GM12873 (cell line): ENCODE results near the gene ILK.

Experiments used
- CTCF ChIP-seq: IDR thresholded peaks from 2 replicates; pipeline ENCODE4 v1.5.1; 2012; ENCODE audit warnings: low read depth, mild to moderate bottlenecking, moderate library complexity, low read length, control low read depth; ENCODE audit not compliant: insufficient read depth; ENCODE audit errors: missing control alignments

Gene ILK

GRCh38 chr11:6632116-6633073, 28.8 kb downstream of the ILK start:
- no peak for TF ChIP-seq CTCF

- no peak for TF ChIP-seq CTCF
Measured at GRCh38 chr11:6633422-6634408, 30.1 kb downstream of the ILK start.

- no peak for TF ChIP-seq CTCF
Measured at GRCh38 chr11:6634534-6634933, 31.0 kb downstream of the ILK start.

- no peak for TF ChIP-seq CTCF
Measured at GRCh38 chr11:6635082-6635932, 31.7 kb downstream of the ILK start.

GRCh38 chr11:6636480-6636879, 32.9 kb downstream of the ILK start:
- TF ChIP-seq CTCF = no peak

GRCh38 chr11:6637871-6638270, 34.3 kb downstream of the ILK start:
- no peak for TF ChIP-seq CTCF
